ENCODE measurements around the gene NECTIN4. TPM values are rescaled to one million over a fixed set of nuclear protein-coding genes. Genes with fewer than 3 reads are reported as not detected.
"Not testable (repeated sequence)": the region's sequence is repeated elsewhere in the genome, so short reads cannot be mapped to it uniquely, and the experiment has no call there.

The NECTIN4 gene
- total RNA-seq, 2 experiments from 2014 or later, result not detected

GRCh38 chr1:161119092-161119903, 29.9 kb upstream of the NECTIN4 start:
- DNase-seq (peak; percentile 85), ATAC-seq (peak; percentile 63)
- H3K27me3 Mint-ChIP-seq, result no peaks in the 10 kb centered on the region
- no peaks in the 10 kb centered on the region for H3K9me3 Mint-ChIP-seq
- peaks cover 67% of the 10 kb centered on the region for H3K36me3 Mint-ChIP-seq (ENCODE audit: low read depth)
- intact Hi-C loops (cut with micrococcal nuclease), result no loop called here
- CTCF ChIA-PET, result interaction anchor here (0.9 to 3.2 kb wide), 5 partner anchors 8 to 58 kb away, joined by 3 to 12 read pairs (median 3); no protein-coding TSS in a partner anchor
- POLR2A ChIA-PET, result interaction anchor here (0.6 to 4.1 kb wide), 8 partner anchors 18 to 47 kb away, joined by 3 to 26 read pairs (median 3); partner anchors contain the start of genes KLHDC9, PPOX and UFC1
- peak; percentile 68 for TF ChIP-seq CTCF (IDR thresholded peaks at IDR 0.05)
- H3K4me3 Mint-ChIP-seq, result peak overlapping the region; percentile 94
- H3K27ac Mint-ChIP-seq, result peak overlapping the region; percentile 92
- peaks cover 58% of the 10 kb centered on the region for H3K4me1 Mint-ChIP-seq (ENCODE audit: low read depth)

- H3K36me3 Mint-ChIP-seq (ENCODE audit: low read depth), result peaks cover 69% of the 10 kb centered on the region
- H3K9me3 Mint-ChIP-seq, result no peaks in the 10 kb centered on the region
- intact Hi-C loops (cut with micrococcal nuclease), result no loop called here
Observed at GRCh38 chr1:161117759-161118581, 28.6 kb upstream of the NECTIN4 start, which contains the start of the genes NIT1 and PFDN2. NIT1 (plus strand) TSS chr1:161118105; CDS start chr1:161118177, 72 bp downstream. PFDN2 (minus strand) TSS chr1:161118037; CDS start chr1:161118026, 11 bp downstream.

GRCh38 chr1:161115961-161116360, 26.6 kb upstream of the NECTIN4 start:
- Mint-ChIP-seq H3K27ac (peak overlapping the region; percentile 92), H3K36me3 (ENCODE audit: low read depth) (peaks cover 52% of the 10 kb centered on the region), H3K4me1 (ENCODE audit: low read depth) (peaks cover 72% of the 10 kb centered on the region), H3K4me3 (peak overlapping the region; percentile 94)
- ChIA-PET POLR2A (interaction anchor here (1.0 to 4.1 kb wide), 4 partner anchors 13 to 70 kb away, joined by 3 to 26 read pairs (median 14); partner anchors contain the start of genes KLHDC9 and USF1), CTCF (interaction anchor here (3.2 to 4.5 kb wide), 2 partner anchors 18 to 22 kb away, joined by 12 to 30 read pairs; partner anchors contain the start of gene KLHDC9)
- DNase-seq; intact Hi-C loops (cut with micrococcal nuclease); H3K27me3 Mint-ChIP-seq; ATAC-seq; H3K9me3 Mint-ChIP-seq: not testable (repeated sequence)

More at GRCh38 chr1:161117759-161118581, 28.6 kb upstream of the NECTIN4 start, which contains the start of the genes NIT1 and PFDN2:
- DNase-seq, result peak; percentile 92
- CTCF ChIA-PET, result interaction anchor here (0.9 to 4.5 kb wide), 13 partner anchors 10 to 74 kb away, joined by 3 to 30 read pairs (median 5); partner anchors contain the start of genes KLHDC9 and PPOX
- Mint-ChIP-seq H3K27ac (peak within 1 kb of the TSS; percentile 92), H3K4me3 (peak within 1 kb of the TSS; percentile 94), H3K4me1 (ENCODE audit: low read depth) (peaks cover 70% of the 10 kb centered on the region), H3K27me3 (no peaks in the 10 kb centered on the region)
- peak; percentile 62 for ATAC-seq
- TF ChIP-seq CTCF (IDR thresholded peaks at IDR 0.05), result no peak
- POLR2A ChIA-PET, result interaction anchor here (0.8 to 4.1 kb wide), 17 partner anchors 9 to 85 kb away, joined by 3 to 26 read pairs (median 4); partner anchors contain the start of genes KLHDC9, PPOX, UFC1 and USF1

GRCh38 chr1:161115132-161115711, 25.9 kb upstream of the NECTIN4 start:
- peaks cover 67% of the 10 kb centered on the region for H3K4me1 Mint-ChIP-seq (ENCODE audit: low read depth)
- H3K36me3 Mint-ChIP-seq (ENCODE audit: low read depth), result peaks cover 50% of the 10 kb centered on the region
- peak; percentile 75 for DNase-seq
- peak; percentile 72 for ATAC-seq
- H3K27ac Mint-ChIP-seq, result peak overlapping the region; percentile 92
- no peaks in the 10 kb centered on the region for H3K27me3 Mint-ChIP-seq
- ChIA-PET POLR2A (interaction anchor here (1.5 to 4.1 kb wide), 3 partner anchors 17 to 125 kb away, joined by 3 to 26 read pairs (median 23); partner anchors contain the start of genes KLHDC9 and USF1), CTCF (interaction anchor here (1.3 to 4.5 kb wide), 3 partner anchors 10 to 17 kb away, joined by 3 to 30 read pairs (median 6); partner anchors contain the start of gene KLHDC9)
- H3K4me3 Mint-ChIP-seq, result peak overlapping the region; percentile 94
- H3K9me3 Mint-ChIP-seq, result no peaks in the 10 kb centered on the region
- no peak for TF ChIP-seq CTCF (IDR thresholded peaks at IDR 0.05)
- intact Hi-C loops (cut with micrococcal nuclease), result no loop called here
